ENCODE results near the gene CMIP. TPM values are rescaled to one million over a fixed set of nuclear protein-coding genes. Genes with fewer than 3 reads are reported as not detected.

Gene CMIP
- total RNA-seq, 4 donors from 2014 or later: 16.7 to 104 (median 43.6) TPM

- Histone ChIP-seq H3K27ac (peak overlapping the region in 1 of 2 donors; percentile 75), H3K36me3 (no peaks in the 10 kb centered on the region), H3K4me1 (peaks cover 0 to 6% of the 10 kb centered on the region in 2 donors), H3K9me3 (no peaks in the 10 kb centered on the region), H3K4me3 (no peak overlapping the region), H3K27me3 (no peaks in the 10 kb centered on the region)
- no peak for DNase-seq
- intact Hi-C loops (cut with DNase I; ENCODE audit: low total_unique reads): no loop called here
- TF ChIP-seq CTCF (IDR thresholded peaks at IDR 0.05): no peak
- TF ChIP-seq POLR2A (IDR thresholded peaks at IDR 0.05): no peak
Measured at GRCh38 chr16:81492965-81493754, 48.6 kb downstream of the CMIP start.

GRCh38 chr16:81493755-81494433 is 49.3 kb downstream of the CMIP start:
- Histone ChIP-seq H3K27me3 (no peaks in the 10 kb centered on the region), H3K9me3 (no peaks in the 10 kb centered on the region), H3K4me1 (peaks cover 0 to 6% of the 10 kb centered on the region in 2 donors), H3K4me3 (no peak overlapping the region), H3K27ac (peak overlapping the region; percentile 50 to 75), H3K36me3 (no peaks in the 10 kb centered on the region)
- peak in 1 of 2 donors; percentile 52 for DNase-seq
- intact Hi-C loops (cut with DNase I; ENCODE audit: low total_unique reads): no loop called here
- TF ChIP-seq CTCF (IDR thresholded peaks at IDR 0.05) (no peak), POLR2A (IDR thresholded peaks at IDR 0.05) (no peak)

- TF ChIP-seq POLR2A (IDR thresholded peaks at IDR 0.05) (no peak), CTCF (IDR thresholded peaks at IDR 0.05) (no peak)
- intact Hi-C loops (cut with DNase I; ENCODE audit: low total_unique reads): no loop called here
- no peak for DNase-seq
- peaks cover 0 to 6% of the 10 kb centered on the region in 2 donors for H3K4me1 ChIP-seq
- no peaks in the 10 kb centered on the region for H3K27me3 ChIP-seq
- H3K36me3 ChIP-seq: no peaks in the 10 kb centered on the region
- peak overlapping the region; percentile 50 to 75 for H3K27ac ChIP-seq
- no peak overlapping the region for H3K4me3 ChIP-seq
- no peaks in the 10 kb centered on the region for H3K9me3 ChIP-seq
Measured at GRCh38 chr16:81494434-81494806, 49.8 kb downstream of the CMIP start.

GRCh38 chr16:81494888-81495287 is 50.3 kb downstream of the CMIP start:
- H3K27me3 ChIP-seq: no peaks in the 10 kb centered on the region
- H3K27ac ChIP-seq: peak overlapping the region in 1 of 2 donors; percentile 75
- H3K9me3 ChIP-seq: no peaks in the 10 kb centered on the region
- H3K4me1 ChIP-seq: peaks cover 0 to 6% of the 10 kb centered on the region in 2 donors
- no peak for DNase-seq
- no peak for TF ChIP-seq POLR2A (IDR thresholded peaks at IDR 0.05)
- no peak for TF ChIP-seq CTCF (IDR thresholded peaks at IDR 0.05)
- H3K4me3 ChIP-seq: no peak overlapping the region
- intact Hi-C loops (cut with DNase I; ENCODE audit: low total_unique reads): no loop called here
- no peaks in the 10 kb centered on the region for H3K36me3 ChIP-seq
